OCI-LY7 (cell line): ENCODE results near the gene BASP1.

Experiments used
- EZH2phosphoT487 ChIP-seq: fragments of 200-600 bp; sonication (generic); IDR thresholded peaks from 2 replicates; pipeline ENCODE4 v1.6.1; 2018; ENCODE audit warnings: low read depth, borderline replicate concordance, mild to moderate bottlenecking, mixed run types, antibody characterized with exemption, low read length, moderate library complexity, mixed read lengths
- TF ChIP-seq, protein P1 (sequence below): fragments of 200-600 bp; sonication (generic); conservative IDR thresholded peaks from 2 replicates; pipeline ENCODE4 v1.5.1; 2014; ENCODE audit warnings: mild to moderate bottlenecking, antibody characterized with exemption, low read length, moderate library complexity, mixed read lengths

DNA sequence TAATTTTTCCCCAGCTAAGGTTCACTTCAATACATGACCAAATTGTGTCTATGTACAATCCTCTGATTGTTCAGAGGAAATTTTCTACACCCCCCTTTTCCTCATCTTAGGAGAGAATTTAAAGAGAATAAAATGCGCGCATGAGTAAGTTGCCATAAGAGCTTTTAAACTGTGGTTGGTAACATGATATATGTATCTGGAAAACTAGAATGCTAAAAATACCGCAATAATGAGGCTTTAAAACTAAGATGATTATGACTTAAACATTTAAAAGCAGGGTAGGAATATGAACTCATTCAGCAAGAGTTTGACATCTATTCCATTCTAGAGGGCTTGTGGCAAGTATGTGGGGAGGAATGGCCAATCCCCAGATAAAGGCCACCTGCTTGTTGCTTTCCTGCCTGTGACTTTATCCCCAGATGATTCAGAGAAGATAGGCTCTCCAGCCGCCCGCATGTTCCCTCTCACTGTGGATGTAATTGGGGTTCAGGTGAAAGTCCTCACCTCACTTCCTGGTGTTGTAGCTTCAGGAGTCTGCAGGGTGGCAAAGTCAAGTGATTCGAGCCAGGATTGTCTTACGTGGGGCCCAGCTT lies 26.5 kb upstream of the BASP1 start:
- TF ChIP-seq EZH2phosphoT487 = no peak
- TF ChIP-seq, protein P1, sequence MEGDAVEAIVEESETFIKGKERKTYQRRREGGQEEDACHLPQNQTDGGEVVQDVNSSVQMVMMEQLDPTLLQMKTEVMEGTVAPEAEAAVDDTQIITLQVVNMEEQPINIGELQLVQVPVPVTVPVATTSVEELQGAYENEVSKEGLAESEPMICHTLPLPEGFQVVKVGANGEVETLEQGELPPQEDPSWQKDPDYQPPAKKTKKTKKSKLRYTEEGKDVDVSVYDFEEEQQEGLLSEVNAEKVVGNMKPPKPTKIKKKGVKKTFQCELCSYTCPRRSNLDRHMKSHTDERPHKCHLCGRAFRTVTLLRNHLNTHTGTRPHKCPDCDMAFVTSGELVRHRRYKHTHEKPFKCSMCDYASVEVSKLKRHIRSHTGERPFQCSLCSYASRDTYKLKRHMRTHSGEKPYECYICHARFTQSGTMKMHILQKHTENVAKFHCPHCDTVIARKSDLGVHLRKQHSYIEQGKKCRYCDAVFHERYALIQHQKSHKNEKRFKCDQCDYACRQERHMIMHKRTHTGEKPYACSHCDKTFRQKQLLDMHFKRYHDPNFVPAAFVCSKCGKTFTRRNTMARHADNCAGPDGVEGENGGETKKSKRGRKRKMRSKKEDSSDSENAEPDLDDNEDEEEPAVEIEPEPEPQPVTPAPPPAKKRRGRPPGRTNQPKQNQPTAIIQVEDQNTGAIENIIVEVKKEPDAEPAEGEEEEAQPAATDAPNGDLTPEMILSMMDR = peak; percentile 45
